KOPT-K1 (cell line): ENCODE results near the gene RIN3.
"Not testable (repeated sequence)": the region's sequence is repeated elsewhere in the genome, so short reads cannot be mapped to it uniquely, and the experiment has no call there.

Source experiments
- H3K27ac ChIP-seq: fragments of 200-600 bp; sonication (generic); 2 replicates; pipeline ENCODE4 v1.5.1; 2016; ENCODE audit warnings: antibody characterized with exemption, mild to moderate bottlenecking, low read depth, low read length; ENCODE audit not compliant: poor library complexity, severe bottlenecking
- H3K36me3 ChIP-seq: fragments of 200-600 bp; sonication (generic); 2 replicates; pipeline ENCODE4 v1.5.1; 2017; ENCODE audit warnings: antibody characterized with exemption, mild to moderate bottlenecking, low read length, moderate library complexity; ENCODE audit not compliant: insufficient read depth
- H3K9me3 ChIP-seq: fragments of 200-600 bp; sonication (generic); 2 replicates; pipeline ENCODE4 v1.5.1; 2017; ENCODE audit warnings: antibody characterized with exemption, low read length, mild to moderate bottlenecking; ENCODE audit not compliant: insufficient read depth, poor library complexity, severe bottlenecking

The RIN3 gene

GRCh38 chr14:92527721-92528120 is 14.1 kb downstream of the RIN3 start:
- Histone ChIP-seq H3K36me3 (no peaks in the 10 kb centered on the region), H3K9me3 (no peaks in the 10 kb centered on the region), H3K27ac (peak overlapping the region; percentile 97)

- Histone ChIP-seq H3K27ac (peak overlapping the region; percentile 97), H3K36me3 (no peaks in the 10 kb centered on the region), H3K9me3 (no peaks in the 10 kb centered on the region)
These were observed 15.0 kb downstream of the RIN3 start for GRCh38 chr14:92528486-92529100.

- H3K9me3 ChIP-seq = no peaks in the 10 kb centered on the region
These were observed 16.3 kb downstream of the RIN3 start for GRCh38 chr14:92529903-92530302.

GRCh38 chr14:92531106-92531873 is 17.7 kb downstream of the RIN3 start:
- no peaks in the 10 kb centered on the region for H3K9me3 ChIP-seq
- H3K36me3 ChIP-seq = no peaks in the 10 kb centered on the region
- peak overlapping the region; percentile 97 for H3K27ac ChIP-seq

More at GRCh38 chr14:92529903-92530302, 16.3 kb downstream of the RIN3 start:
- no peaks in the 10 kb centered on the region for H3K36me3 ChIP-seq
- peak overlapping the region; percentile 97 for H3K27ac ChIP-seq

- peak overlapping the region; percentile 97 for H3K27ac ChIP-seq
- H3K36me3 ChIP-seq = no peaks in the 10 kb centered on the region
- no peaks in the 10 kb centered on the region for H3K9me3 ChIP-seq
These were observed 19.0 kb downstream of the RIN3 start for GRCh38 chr14:92532490-92533163.

GRCh38 chr14:92534932-92535643 is 21.5 kb downstream of the RIN3 start:
- peak overlapping the region; percentile 97 for H3K27ac ChIP-seq
- H3K36me3 ChIP-seq = no peaks in the 10 kb centered on the region
- H3K9me3 ChIP-seq = no peaks in the 10 kb centered on the region

- H3K9me3 ChIP-seq, H3K36me3 ChIP-seq: not testable (repeated sequence)
- peak overlapping the region; percentile 97 for H3K27ac ChIP-seq
These were observed 22.6 kb downstream of the RIN3 start for GRCh38 chr14:92536231-92536630.

- Histone ChIP-seq H3K27ac (peak overlapping the region; percentile 97), H3K36me3 (no peaks in the 10 kb centered on the region), H3K9me3 (no peaks in the 10 kb centered on the region)
These were observed 24.9 kb downstream of the RIN3 start for GRCh38 chr14:92538412-92538985.

GRCh38 chr14:92539419-92539818 is 25.8 kb downstream of the RIN3 start:
- Histone ChIP-seq H3K27ac (peak overlapping the region; percentile 97), H3K9me3 (no peaks in the 10 kb centered on the region), H3K36me3 (no peaks in the 10 kb centered on the region)

- Histone ChIP-seq H3K27ac (peak overlapping the region; percentile 97), H3K36me3 (no peaks in the 10 kb centered on the region), H3K9me3 (no peaks in the 10 kb centered on the region)
These were observed 26.3 kb downstream of the RIN3 start for GRCh38 chr14:92539875-92540274.

GRCh38 chr14:92540472-92541048 is 27.0 kb downstream of the RIN3 start:
- Histone ChIP-seq H3K27ac (peak overlapping the region; percentile 97), H3K9me3 (no peaks in the 10 kb centered on the region), H3K36me3 (no peaks in the 10 kb centered on the region)

- Histone ChIP-seq H3K9me3 (no peaks in the 10 kb centered on the region), H3K27ac (peak overlapping the region; percentile 68), H3K36me3 (no peaks in the 10 kb centered on the region)
These were observed 29.4 kb downstream of the RIN3 start for GRCh38 chr14:92542766-92543554.

GRCh38 chr14:92544051-92544720 is 30.6 kb downstream of the RIN3 start:
- no peaks in the 10 kb centered on the region for H3K9me3 ChIP-seq
- H3K27ac ChIP-seq = peak overlapping the region; percentile 68
- no peaks in the 10 kb centered on the region for H3K36me3 ChIP-seq
